ENCODE data around the gene CACNA1H.

DNA sequence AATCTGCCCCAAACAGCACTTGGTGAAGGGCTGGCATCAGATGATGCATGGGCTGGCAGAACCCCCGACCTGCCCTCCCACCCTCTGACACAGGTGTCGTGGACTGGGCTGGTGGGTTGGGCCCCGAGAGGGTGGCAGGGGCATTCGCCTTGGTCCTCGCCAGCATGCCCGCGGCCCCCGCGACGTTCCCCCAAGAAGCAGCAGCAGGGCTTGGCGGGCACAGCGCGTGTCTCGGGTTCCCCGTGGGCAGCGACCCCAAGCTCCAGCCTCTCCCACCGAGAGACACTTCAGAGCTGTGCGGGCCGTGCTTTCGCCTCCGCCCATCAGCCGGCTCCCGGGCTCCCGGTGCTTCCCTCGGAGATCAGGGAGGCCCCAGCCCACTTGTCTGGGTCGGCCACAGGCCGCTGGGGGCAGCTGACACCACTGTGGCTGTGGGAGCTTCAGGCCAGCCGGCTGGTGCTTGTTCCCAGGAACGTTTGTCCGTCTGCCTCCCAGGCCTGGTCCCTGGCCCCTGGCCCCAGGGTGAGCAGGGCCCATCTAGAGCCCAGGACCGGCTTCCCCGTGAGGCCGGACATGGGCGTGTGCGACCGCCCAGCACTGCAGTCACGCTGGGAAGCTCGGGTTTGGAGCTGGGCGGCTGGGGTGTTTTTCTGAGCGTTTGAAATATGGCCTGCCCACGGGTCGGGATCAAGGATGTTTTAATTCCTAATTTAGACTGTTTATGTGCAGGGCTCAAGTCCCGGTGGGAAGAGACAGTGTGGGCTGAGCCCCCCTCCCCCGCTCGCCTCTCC lies 16.6 kb downstream of the CACNA1H start:
- TF ChIP-seq, protein P1, sequence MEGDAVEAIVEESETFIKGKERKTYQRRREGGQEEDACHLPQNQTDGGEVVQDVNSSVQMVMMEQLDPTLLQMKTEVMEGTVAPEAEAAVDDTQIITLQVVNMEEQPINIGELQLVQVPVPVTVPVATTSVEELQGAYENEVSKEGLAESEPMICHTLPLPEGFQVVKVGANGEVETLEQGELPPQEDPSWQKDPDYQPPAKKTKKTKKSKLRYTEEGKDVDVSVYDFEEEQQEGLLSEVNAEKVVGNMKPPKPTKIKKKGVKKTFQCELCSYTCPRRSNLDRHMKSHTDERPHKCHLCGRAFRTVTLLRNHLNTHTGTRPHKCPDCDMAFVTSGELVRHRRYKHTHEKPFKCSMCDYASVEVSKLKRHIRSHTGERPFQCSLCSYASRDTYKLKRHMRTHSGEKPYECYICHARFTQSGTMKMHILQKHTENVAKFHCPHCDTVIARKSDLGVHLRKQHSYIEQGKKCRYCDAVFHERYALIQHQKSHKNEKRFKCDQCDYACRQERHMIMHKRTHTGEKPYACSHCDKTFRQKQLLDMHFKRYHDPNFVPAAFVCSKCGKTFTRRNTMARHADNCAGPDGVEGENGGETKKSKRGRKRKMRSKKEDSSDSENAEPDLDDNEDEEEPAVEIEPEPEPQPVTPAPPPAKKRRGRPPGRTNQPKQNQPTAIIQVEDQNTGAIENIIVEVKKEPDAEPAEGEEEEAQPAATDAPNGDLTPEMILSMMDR (IDR thresholded peaks at IDR 0.05; ENCODE audit: low read depth, low read length): no peak
- TF ChIP-seq, protein P2, sequence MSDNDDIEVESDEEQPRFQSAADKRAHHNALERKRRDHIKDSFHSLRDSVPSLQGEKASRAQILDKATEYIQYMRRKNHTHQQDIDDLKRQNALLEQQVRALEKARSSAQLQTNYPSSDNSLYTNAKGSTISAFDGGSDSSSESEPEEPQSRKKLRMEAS (IDR thresholded peaks at IDR 0.05; ENCODE audit: low read depth, low read length): no peak
- TF ChIP-seq POLR2A (IDR thresholded peaks at IDR 0.05; ENCODE audit: extremely low read depth, insufficient read length): no peak
- TF ChIP-seq MYC (IDR thresholded peaks at IDR 0.05; ENCODE audit: low read depth, low read length): no peak
